ENCODE data around the gene THTPA. TPM values are rescaled to one million over a fixed set of nuclear protein-coding genes. Genes with fewer than 3 reads are reported as not detected.
A peak's percentile ranks its signal among the peaks of the same experiment; 100 is the strongest.

The THTPA gene
- total RNA-seq, 1 experiment from 2014 or later: 20.0 TPM

DNA sequence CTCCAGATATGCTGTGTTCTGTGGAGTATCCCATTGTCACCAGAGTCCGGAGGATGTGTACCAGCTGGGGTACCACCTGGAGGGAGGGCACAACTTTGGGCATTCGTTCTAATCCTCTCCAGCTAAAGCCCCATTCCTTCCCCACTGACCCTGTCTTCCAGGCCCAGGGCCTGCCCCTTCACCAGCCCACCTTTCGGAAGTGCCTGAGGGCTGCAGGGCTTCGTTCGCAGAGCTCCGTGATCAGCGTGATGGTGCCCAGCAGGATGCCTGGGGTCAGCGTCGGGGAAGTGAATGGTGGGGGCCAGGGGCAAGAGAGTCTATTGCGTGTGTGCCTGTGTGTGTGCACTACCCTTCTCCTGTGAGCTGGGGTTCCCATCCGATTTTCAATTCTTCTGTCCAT lies 9.6 kb downstream of the THTPA start (continued):
- TF ChIP-seq, protein P1, sequence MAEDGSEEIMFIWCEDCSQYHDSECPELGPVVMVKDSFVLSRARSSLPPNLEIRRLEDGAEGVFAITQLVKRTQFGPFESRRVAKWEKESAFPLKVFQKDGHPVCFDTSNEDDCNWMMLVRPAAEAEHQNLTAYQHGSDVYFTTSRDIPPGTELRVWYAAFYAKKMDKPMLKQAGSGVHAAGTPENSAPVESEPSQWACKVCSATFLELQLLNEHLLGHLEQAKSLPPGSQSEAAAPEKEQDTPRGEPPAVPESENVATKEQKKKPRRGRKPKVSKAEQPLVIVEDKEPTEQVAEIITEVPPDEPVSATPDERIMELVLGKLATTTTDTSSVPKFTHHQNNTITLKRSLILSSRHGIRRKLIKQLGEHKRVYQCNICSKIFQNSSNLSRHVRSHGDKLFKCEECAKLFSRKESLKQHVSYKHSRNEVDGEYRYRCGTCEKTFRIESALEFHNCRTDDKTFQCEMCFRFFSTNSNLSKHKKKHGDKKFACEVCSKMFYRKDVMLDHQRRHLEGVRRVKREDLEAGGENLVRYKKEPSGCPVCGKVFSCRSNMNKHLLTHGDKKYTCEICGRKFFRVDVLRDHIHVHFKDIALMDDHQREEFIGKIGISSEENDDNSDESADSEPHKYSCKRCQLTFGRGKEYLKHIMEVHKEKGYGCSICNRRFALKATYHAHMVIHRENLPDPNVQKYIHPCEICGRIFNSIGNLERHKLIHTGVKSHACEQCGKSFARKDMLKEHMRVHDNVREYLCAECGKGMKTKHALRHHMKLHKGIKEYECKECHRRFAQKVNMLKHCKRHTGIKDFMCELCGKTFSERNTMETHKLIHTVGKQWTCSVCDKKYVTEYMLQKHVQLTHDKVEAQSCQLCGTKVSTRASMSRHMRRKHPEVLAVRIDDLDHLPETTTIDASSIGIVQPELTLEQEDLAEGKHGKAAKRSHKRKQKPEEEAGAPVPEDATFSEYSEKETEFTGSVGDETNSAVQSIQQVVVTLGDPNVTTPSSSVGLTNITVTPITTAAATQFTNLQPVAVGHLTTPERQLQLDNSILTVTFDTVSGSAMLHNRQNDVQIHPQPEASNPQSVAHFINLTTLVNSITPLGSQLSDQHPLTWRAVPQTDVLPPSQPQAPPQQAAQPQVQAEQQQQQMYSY (CRISPR knock-in tag; IDR thresholded peaks at IDR 0.05): no peak
- TF ChIP-seq JUN (CRISPR knock-in tag; IDR thresholded peaks at IDR 0.05) (no peak), ESRRA (CRISPR knock-in tag; IDR thresholded peaks at IDR 0.05; ENCODE audit: borderline replicate concordance) (no peak), ZBTB21 (CRISPR knock-in tag; IDR thresholded peaks at IDR 0.05; ENCODE audit: borderline replicate concordance) (no peak), FOXJ3 (CRISPR knock-in tag; IDR thresholded peaks at IDR 0.05; ENCODE audit: borderline replicate concordance) (no peak), GTF2I (CRISPR knock-in tag; conservative IDR thresholded peaks at IDR 0.05) (no peak)
- TF ChIP-seq, protein P2, sequence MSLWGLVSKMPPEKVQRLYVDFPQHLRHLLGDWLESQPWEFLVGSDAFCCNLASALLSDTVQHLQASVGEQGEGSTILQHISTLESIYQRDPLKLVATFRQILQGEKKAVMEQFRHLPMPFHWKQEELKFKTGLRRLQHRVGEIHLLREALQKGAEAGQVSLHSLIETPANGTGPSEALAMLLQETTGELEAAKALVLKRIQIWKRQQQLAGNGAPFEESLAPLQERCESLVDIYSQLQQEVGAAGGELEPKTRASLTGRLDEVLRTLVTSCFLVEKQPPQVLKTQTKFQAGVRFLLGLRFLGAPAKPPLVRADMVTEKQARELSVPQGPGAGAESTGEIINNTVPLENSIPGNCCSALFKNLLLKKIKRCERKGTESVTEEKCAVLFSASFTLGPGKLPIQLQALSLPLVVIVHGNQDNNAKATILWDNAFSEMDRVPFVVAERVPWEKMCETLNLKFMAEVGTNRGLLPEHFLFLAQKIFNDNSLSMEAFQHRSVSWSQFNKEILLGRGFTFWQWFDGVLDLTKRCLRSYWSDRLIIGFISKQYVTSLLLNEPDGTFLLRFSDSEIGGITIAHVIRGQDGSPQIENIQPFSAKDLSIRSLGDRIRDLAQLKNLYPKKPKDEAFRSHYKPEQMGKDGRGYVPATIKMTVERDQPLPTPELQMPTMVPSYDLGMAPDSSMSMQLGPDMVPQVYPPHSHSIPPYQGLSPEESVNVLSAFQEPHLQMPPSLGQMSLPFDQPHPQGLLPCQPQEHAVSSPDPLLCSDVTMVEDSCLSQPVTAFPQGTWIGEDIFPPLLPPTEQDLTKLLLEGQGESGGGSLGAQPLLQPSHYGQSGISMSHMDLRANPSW (CRISPR knock-in tag; conservative IDR thresholded peaks at IDR 0.05; ENCODE audit: low read depth): no peak
- TF ChIP-seq, protein P3, sequence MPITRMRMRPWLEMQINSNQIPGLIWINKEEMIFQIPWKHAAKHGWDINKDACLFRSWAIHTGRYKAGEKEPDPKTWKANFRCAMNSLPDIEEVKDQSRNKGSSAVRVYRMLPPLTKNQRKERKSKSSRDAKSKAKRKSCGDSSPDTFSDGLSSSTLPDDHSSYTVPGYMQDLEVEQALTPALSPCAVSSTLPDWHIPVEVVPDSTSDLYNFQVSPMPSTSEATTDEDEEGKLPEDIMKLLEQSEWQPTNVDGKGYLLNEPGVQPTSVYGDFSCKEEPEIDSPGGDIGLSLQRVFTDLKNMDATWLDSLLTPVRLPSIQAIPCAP (CRISPR knock-in tag; IDR thresholded peaks at IDR 0.05): no peak
- TF ChIP-seq, protein P4, sequence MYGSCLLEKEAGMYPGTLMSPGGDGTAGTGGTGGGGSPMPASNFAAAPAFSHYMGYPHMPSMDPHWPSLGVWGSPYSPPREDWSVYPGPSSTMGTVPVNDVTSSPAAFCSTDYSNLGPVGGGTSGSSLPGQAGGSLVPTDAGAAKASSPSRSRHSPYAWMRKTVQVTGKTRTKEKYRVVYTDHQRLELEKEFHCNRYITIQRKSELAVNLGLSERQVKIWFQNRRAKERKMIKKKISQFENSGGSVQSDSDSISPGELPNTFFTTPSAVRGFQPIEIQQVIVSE (CRISPR knock-in tag; IDR thresholded peaks at IDR 0.05; ENCODE audit: borderline replicate concordance): no peak
- TF ChIP-seq, protein P5, sequence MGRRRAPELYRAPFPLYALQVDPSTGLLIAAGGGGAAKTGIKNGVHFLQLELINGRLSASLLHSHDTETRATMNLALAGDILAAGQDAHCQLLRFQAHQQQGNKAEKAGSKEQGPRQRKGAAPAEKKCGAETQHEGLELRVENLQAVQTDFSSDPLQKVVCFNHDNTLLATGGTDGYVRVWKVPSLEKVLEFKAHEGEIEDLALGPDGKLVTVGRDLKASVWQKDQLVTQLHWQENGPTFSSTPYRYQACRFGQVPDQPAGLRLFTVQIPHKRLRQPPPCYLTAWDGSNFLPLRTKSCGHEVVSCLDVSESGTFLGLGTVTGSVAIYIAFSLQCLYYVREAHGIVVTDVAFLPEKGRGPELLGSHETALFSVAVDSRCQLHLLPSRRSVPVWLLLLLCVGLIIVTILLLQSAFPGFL (CRISPR knock-in tag; IDR thresholded peaks at IDR 0.05; ENCODE audit: borderline replicate concordance): no peak
- TF ChIP-seq, protein P6, sequence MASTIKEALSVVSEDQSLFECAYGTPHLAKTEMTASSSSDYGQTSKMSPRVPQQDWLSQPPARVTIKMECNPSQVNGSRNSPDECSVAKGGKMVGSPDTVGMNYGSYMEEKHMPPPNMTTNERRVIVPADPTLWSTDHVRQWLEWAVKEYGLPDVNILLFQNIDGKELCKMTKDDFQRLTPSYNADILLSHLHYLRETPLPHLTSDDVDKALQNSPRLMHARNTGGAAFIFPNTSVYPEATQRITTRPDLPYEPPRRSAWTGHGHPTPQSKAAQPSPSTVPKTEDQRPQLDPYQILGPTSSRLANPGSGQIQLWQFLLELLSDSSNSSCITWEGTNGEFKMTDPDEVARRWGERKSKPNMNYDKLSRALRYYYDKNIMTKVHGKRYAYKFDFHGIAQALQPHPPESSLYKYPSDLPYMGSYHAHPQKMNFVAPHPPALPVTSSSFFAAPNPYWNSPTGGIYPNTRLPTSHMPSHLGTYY (CRISPR knock-in tag; IDR thresholded peaks at IDR 0.05): no peak

DNA sequence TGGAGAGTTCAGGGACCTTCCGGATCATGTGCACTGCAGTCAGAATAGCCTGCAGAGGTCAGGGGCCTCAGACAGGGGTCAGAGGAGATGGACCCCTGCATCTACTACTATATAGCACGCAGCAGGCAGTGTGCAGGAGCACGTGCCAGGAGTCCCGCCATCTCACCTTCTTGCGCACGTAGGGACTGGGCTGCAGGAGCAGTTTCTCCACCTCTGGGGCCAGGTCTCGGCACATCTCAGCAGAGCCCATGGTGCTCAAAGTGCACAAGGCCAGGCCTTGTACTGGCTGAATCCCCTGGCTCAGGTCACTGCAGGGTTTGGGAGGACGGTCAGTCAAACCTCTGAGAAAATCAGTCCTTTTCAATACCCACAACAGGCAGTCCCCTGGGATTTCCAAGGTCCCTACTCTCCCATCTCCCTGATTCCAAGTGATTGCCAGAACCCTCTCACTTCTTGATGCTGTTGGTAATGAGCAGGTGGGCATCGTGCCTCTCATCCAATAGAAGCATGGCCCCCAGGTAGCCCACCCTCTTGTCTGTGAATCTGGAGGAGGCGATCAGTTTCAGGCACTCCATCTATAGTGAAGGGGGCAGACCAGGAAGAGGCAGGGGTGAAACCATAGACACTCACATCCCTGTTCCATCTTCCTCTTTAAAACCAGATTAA lies 10.2 kb downstream of the THTPA start:
- Mint-ChIP-seq H3K27ac (no peak overlapping the region), H3K9me3 (no peaks in the 10 kb centered on the region), H3K36me3 (peaks cover 20% of the 10 kb centered on the region), H3K4me3 (peak overlapping the region; percentile 98), H3K4me1 (peaks cover 40% of the 10 kb centered on the region), H3K27me3 (ENCODE audit: low read depth) (no peaks in the 10 kb centered on the region)
- no peak for ATAC-seq
- POLR2A ChIA-PET: interaction anchor here (1.1 to 1.5 kb wide), 3 partner anchors 11 to 82 kb away, joined by 3 to 5 read pairs (median 4); no protein-coding TSS in a partner anchor
- DNase-seq (ENCODE audit: low spot score): no peak
- CTCF ChIA-PET: interaction anchor here (0.8 to 2.2 kb wide), 6 partner anchors 9 to 88 kb away, joined by 3 to 11 read pairs (median 6); no protein-coding TSS in a partner anchor
- no peak for TF ChIP-seq NFE2L1 (CRISPR knock-in tag; IDR thresholded peaks at IDR 0.05)
- TF ChIP-seq, protein P7, sequence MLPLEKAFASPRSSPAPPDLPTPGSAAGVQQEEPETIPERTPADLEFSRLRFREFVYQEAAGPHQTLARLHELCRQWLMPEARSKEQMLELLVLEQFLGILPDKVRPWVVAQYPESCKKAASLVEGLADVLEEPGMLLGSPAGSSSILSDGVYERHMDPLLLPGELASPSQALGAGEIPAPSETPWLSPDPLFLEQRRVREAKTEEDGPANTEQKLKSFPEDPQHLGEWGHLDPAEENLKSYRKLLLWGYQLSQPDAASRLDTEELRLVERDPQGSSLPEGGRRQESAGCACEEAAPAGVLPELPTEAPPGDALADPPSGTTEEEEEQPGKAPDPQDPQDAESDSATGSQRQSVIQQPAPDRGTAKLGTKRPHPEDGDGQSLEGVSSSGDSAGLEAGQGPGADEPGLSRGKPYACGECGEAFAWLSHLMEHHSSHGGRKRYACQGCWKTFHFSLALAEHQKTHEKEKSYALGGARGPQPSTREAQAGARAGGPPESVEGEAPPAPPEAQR (CRISPR knock-in tag; IDR thresholded peaks at IDR 0.05): no peak
- TF ChIP-seq, protein P3 (CRISPR knock-in tag; IDR thresholded peaks at IDR 0.05): no peak
- TF ChIP-seq, protein P8, sequence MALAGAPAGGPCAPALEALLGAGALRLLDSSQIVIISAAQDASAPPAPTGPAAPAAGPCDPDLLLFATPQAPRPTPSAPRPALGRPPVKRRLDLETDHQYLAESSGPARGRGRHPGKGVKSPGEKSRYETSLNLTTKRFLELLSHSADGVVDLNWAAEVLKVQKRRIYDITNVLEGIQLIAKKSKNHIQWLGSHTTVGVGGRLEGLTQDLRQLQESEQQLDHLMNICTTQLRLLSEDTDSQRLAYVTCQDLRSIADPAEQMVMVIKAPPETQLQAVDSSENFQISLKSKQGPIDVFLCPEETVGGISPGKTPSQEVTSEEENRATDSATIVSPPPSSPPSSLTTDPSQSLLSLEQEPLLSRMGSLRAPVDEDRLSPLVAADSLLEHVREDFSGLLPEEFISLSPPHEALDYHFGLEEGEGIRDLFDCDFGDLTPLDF (CRISPR knock-in tag; IDR thresholded peaks at IDR 0.05): no peak
- no peak for TF ChIP-seq FOXK1 (CRISPR knock-in tag; IDR thresholded peaks at IDR 0.05)
